Mononuclear cell (primary cell): ENCODE measurements around the gene CEP57L1. TPM values are rescaled to one million over a fixed set of nuclear protein-coding genes. Genes with fewer than 3 reads are reported as not detected.
"Not testable (repeated sequence)": the region's sequence is repeated elsewhere in the genome, so short reads cannot be mapped to it uniquely, and the experiment has no call there.

ENCODE experiments used
- H3K27me3 ChIP-seq: 2 replicates; pipeline ENCODE4 v1.6.0; 2011; ENCODE audit warnings: low read length, control low read depth; ENCODE audit not compliant: insufficient read depth
- H3K4me1 ChIP-seq: 2 replicates; pipeline ENCODE4 v1.5.1; 2011; ENCODE audit warnings: mild to moderate bottlenecking, low read length, control low read depth; ENCODE audit not compliant: insufficient read depth
- H3K4me3 ChIP-seq: 2 replicates; pipeline ENCODE4 v1.5.1; 2011; ENCODE audit warnings: mild to moderate bottlenecking, low read length, moderate library complexity
- H3K9me3 ChIP-seq: 2 replicates; pipeline ENCODE4 v1.5.1; 2011; ENCODE audit warnings: low read depth, mild to moderate bottlenecking, control low read depth, low read length
- total RNA-seq: library from RNA; depleted of rRNA; stranded (reverse); fragments of >200 nt; gene quantifications from one replicate; pipeline ENCODE4 v1.2.3, GENCODE V29; 2012

CEP57L1 gene
- total RNA-seq, 1 donor = 8.7 TPM

DNA sequence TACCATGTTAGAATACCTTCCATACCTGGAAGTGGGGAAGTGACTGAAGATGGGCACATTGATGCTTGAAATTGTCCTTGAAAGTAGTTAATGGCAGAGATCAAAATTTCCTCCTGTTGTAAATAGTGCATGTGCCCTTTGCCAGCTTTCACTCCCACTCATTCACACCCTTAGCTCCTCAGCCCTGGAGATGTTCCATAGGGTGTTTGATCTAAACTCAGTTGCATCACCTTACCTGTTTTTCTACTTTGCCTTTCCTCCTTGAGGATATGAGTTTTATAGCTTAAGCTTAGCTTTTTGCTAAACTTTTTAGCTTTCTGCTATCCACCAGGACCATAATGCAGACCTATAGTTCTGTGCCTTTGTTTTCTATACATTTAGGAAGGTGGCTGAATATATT, 69.0 kb downstream of the CEP57L1 start:
- Histone ChIP-seq H3K4me1 (no peaks in the 10 kb centered on the region), H3K9me3 (no peaks in the 10 kb centered on the region), H3K4me3 (no peak overlapping the region), H3K27me3 (no peaks in the 10 kb centered on the region)

GRCh38 chr6:109165392-109165974, 70.2 kb downstream of the CEP57L1 start:
- Histone ChIP-seq H3K4me1 (no peaks in the 10 kb centered on the region), H3K27me3 (no peaks in the 10 kb centered on the region), H3K9me3 (no peaks in the 10 kb centered on the region), H3K4me3 (no peak overlapping the region)

GRCh38 chr6:109166673-109167072, 71.4 kb downstream of the CEP57L1 start:
- no peaks in the 10 kb centered on the region for H3K9me3 ChIP-seq
- H3K4me1 ChIP-seq = no peaks in the 10 kb centered on the region
- no peaks in the 10 kb centered on the region for H3K27me3 ChIP-seq
- H3K4me3 ChIP-seq = no peak overlapping the region

- Histone ChIP-seq H3K4me1 (no peaks in the 10 kb centered on the region), H3K9me3 (no peaks in the 10 kb centered on the region), H3K4me3 (no peak overlapping the region), H3K27me3 (no peaks in the 10 kb centered on the region)
These were observed 72.3 kb downstream of the CEP57L1 start for GRCh38 chr6:109167562-109167961.

- Histone ChIP-seq H3K4me1 (no peaks in the 10 kb centered on the region), H3K27me3 (no peaks in the 10 kb centered on the region), H3K9me3 (no peaks in the 10 kb centered on the region), H3K4me3 (no peak overlapping the region)
These were observed 75.0 kb downstream of the CEP57L1 start for GRCh38 chr6:109170333-109170732.

DNA sequence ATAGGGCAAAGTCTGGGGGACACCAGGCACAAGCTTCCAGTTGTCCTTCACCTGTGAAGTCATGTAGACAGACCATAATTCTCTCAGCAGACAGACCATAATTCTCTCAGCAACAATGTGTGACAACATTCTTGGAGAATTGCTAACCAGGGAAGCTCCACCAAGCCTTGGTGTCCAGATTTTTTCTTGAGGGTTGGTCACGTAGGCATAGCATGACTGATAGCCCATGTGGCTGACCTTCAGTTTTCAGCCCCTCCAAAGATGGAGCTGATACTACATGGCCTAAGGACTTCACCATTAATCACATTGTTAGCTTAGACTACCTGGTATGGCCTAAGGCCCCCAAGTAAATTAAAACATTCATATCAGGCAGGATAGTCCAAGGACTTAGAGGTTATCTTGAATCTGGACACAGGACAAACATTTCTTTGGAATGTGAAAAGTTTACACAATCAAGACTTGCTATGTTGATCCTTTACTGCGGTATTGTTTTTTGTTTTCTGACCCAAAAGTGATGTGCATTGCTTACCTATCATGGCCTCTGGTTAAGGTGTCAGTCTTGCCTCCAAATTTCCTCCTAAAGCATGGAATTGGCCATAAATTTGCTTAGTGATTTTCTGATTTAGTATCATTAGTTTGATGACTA, 76.9 kb downstream of the CEP57L1 start:
- H3K27me3 ChIP-seq = peaks cover 2% of the 10 kb centered on the region
- no peaks in the 10 kb centered on the region for H3K4me1 ChIP-seq
- H3K4me3 ChIP-seq = no peak overlapping the region
- no peaks in the 10 kb centered on the region for H3K9me3 ChIP-seq

DNA sequence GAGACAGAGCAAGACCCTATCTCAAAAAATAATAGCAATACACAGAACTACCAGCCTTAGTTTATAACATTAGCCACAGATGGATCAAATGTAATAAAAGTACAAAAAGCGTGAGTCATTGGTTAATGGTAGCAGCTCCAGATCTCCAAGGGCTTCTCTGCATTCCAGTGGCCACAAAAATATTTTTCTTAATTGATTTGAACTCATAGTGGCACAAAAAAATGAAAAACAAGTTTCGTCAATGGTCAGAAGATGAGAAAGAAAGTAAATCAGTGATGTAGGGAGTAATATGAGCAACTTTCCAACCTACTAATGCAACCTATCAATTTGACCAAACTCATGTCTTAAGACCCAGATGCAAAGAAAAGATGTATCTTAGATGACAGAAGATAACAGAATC, 79.6 kb downstream of the CEP57L1 start:
- H3K4me1 ChIP-seq = no peaks in the 10 kb centered on the region
- peaks cover 4% of the 10 kb centered on the region for H3K27me3 ChIP-seq
- H3K9me3 ChIP-seq = no peaks in the 10 kb centered on the region
- no peak overlapping the region for H3K4me3 ChIP-seq

GRCh38 chr6:109178921-109179320, 83.6 kb downstream of the CEP57L1 start:
- Histone ChIP-seq H3K4me1 (no peaks in the 10 kb centered on the region), H3K27me3 (peaks cover 4% of the 10 kb centered on the region), H3K4me3 (no peak overlapping the region), H3K9me3 (no peaks in the 10 kb centered on the region)

DNA sequence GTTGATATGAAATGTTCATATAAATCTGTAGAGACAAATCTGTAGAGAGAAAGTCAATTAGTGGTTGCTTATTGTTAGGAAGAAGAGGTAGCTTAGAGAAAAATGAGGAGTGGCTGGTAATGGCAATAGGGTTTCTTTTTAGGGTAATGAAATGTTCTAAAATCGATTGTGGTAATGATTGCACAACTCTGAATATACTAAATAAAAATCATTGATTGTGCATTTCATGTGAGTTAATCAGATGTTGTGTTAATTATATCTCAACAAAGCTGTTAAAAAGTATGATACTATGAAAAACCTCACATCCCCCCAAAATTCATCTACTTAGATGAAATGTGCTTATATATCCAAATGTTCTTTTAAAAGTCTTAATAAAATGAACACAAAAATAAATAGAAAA, 84.2 kb downstream of the CEP57L1 start:
- Histone ChIP-seq H3K9me3 (no peaks in the 10 kb centered on the region), H3K4me1 (no peaks in the 10 kb centered on the region), H3K4me3 (no peak overlapping the region), H3K27me3 (peaks cover 4% of the 10 kb centered on the region)

GRCh38 chr6:109182578-109182977, 87.3 kb downstream of the CEP57L1 start:
- Histone ChIP-seq H3K9me3 (no peaks in the 10 kb centered on the region), H3K4me3 (no peak overlapping the region), H3K27me3 (peaks cover 2% of the 10 kb centered on the region), H3K4me1 (no peaks in the 10 kb centered on the region)

DNA sequence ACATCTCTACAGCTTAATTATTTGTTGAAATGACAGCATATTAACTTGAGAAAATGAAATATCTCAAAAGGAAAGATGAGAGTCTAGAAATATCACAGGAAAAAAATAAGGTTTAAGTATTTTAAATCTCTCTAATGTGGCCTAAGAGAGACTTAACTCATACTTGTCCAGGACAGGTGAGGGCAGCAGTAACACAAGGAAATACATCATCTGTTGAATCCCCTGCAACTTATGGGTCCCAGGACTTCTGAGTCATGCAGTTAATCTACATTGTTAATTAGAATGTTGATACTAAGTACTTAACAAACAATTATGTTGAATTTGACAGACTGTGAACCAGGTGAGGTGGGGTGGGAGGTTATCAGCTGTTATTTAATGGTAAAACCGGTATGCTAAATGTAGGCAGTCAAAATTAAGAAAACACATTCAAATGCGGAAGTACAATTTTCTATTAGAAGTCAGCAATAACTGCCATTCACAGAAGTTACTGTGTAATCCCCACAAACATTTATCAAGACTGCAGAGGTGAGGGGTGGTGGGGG, 87.9 kb downstream of the CEP57L1 start:
- no peaks in the 10 kb centered on the region for H3K9me3 ChIP-seq
- no peak overlapping the region for H3K4me3 ChIP-seq
- peaks cover under 1% of the 10 kb centered on the region for H3K27me3 ChIP-seq
- no peaks in the 10 kb centered on the region for H3K4me1 ChIP-seq

GRCh38 chr6:109184638-109185037, 89.3 kb downstream of the CEP57L1 start:
- H3K4me3 ChIP-seq = no peak overlapping the region
- H3K4me1 ChIP-seq = no peaks in the 10 kb centered on the region
- no peaks in the 10 kb centered on the region for H3K9me3 ChIP-seq
- H3K27me3 ChIP-seq = no peaks in the 10 kb centered on the region

DNA sequence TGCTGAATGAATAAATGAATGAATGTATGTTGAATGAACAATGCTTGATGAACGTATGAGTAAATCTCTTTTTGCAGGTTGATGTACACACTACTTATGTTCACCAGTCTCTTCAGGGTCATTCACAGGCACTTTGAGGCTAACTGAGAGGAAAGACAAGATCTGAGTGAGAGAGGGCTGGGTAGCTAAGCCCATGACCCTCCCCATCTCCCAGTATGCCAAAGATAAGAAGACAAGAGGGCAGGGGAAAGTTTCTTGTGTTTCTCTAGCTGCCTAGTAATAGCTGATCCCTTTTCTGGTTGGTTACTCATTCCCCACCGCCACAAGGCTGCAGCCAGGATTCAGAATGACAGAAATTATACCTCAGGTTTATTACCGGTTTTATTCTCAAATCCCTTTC, 90.7 kb downstream of the CEP57L1 start:
- Histone ChIP-seq H3K4me3 (no peak overlapping the region), H3K9me3 (no peaks in the 10 kb centered on the region), H3K4me1 (no peaks in the 10 kb centered on the region), H3K27me3 (no peaks in the 10 kb centered on the region)

- H3K4me3 ChIP-seq = no peak overlapping the region
- H3K9me3 ChIP-seq = no peaks in the 10 kb centered on the region
- H3K27me3 ChIP-seq = no peaks in the 10 kb centered on the region
- H3K4me1 ChIP-seq = no peaks in the 10 kb centered on the region
These were observed 92.2 kb downstream of the CEP57L1 start for GRCh38 chr6:109187399-109188114.

DNA sequence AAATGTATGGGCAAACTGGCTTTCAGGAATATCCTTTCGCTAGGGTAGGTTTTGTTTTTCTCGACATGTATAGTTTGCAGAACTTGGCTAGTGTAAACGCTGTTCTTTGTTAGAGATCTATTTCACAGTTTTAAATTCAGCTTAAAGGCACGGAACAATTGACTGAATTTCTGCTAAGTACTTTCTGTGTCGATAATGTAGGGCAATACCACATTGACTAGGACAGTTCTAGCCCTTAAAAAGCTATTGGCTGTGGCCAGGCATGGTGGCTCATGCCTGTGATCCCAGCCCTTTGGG, 92.8 kb downstream of the CEP57L1 start:
- no peaks in the 10 kb centered on the region for H3K4me1 ChIP-seq
- no peak overlapping the region for H3K4me3 ChIP-seq
- H3K9me3 ChIP-seq = no peaks in the 10 kb centered on the region
- no peaks in the 10 kb centered on the region for H3K27me3 ChIP-seq

DNA sequence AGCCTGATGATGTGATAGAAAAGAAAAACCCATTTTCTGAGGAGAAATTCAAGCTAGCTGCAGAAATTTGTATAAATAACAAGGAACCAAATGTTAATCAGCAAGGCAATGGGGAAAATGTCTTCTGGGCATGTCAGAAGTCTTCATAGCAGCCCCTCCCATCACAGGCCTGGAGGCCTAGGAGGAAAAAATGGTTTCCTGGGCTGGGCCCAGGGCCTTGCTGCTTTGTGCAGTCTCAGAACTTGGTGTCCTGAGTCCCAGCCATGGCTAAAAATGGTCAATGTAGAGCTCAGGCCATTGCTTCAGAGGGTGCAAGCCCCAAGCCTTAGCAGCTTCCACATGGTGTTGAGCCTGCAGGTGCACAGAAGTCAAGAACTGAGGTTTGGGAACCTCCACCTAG, 96.1 kb downstream of the CEP57L1 start:
- not testable (repeated sequence) for H3K27me3 ChIP-seq

More for the DNA sequence above, 96.1 kb downstream of the CEP57L1 start:
- H3K4me3 ChIP-seq, H3K9me3 ChIP-seq, H3K4me1 ChIP-seq: not testable (repeated sequence)
